ENCODE results near the gene ZSCAN29.

Gene ZSCAN29

GRCh38 chr15:43346305-43346704 is 24.5 kb downstream of the ZSCAN29 start:
- DNase-seq, result peak; percentile 12

- DNase-seq, result no peak
Measured at GRCh38 chr15:43330780-43331087, 40.1 kb downstream of the ZSCAN29 start.

GRCh38 chr15:43329960-43330779 is 40.7 kb downstream of the ZSCAN29 start, which contains the start of gene LCMT2:
Gene LCMT2, minus strand, starts transcription at chr15:43330573. Its CDS starts 84 bp downstream, at chr15:43330489.
- peak; percentile 93 for DNase-seq

GRCh38 chr15:43329217-43329959 is 41.5 kb downstream of the ZSCAN29 start:
- DNase-seq, result peak; percentile 36

- DNase-seq, result no peak
Measured at GRCh38 chr15:43325039-43325684, 45.7 kb downstream of the ZSCAN29 start.

DNA sequence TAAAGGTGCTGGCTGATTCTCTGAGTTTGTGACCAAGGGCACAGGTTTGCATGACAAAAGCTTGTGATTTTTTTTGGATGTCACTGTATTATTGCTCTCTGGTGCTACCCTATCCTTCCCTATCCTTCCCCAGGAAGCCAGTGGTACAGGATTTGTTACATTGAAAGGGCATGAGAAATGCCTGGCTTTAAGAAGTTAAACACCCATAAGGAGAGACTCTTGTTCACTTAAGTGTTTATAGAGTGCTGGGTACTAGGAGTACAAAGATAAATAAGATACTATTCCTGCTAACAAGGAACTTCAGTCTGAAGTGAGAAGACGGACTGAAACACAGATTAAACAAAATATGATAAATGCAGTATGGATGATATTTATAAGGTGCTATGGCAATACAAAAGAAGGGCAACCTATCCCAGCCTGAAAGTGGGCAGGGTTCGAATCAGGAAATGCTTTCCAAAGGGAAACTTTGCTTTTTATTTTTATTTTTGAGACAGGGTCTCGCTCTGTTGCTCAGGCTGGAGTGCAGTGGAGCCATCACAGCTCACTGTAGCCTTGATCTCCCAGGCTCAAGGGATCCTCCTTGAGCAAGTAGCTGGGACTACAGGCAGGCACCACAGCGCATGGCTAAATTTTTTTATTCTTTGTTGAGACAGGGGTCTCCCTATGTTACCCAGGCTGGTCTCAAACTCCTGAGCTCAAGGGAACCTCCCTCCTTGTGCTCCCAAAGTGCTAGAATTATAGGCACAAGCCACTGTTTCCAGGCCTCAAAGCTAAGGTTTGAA is 51.7 kb downstream of the ZSCAN29 start:
- no peak for DNase-seq

- DNase-seq, result no peak
Measured at GRCh38 chr15:43317566-43318184, 53.2 kb downstream of the ZSCAN29 start.

- DNase-seq, result no peak
Measured at GRCh38 chr15:43316971-43317346, 53.9 kb downstream of the ZSCAN29 start.

- DNase-seq, result no peak
Measured at GRCh38 chr15:43316016-43316970, 54.5 kb downstream of the ZSCAN29 start.

DNA sequence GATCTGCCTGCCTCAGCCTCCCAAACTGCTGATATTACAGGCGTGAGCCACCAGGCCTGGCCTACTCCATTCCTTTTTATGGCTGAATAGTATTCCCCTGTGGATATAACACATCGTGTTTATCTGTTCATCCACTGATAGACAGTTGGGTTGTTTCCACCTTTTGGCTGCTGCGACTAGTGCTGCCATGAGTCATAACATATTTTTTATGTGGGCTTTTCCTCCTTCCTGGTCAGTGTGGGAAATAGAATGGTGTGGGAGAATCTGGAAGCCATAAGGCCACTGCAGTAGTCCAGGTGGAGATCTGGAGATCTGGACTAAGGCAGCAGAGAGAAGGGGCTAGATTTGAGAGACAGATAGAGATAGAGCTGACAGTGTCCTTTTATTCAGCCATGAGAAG is 56.7 kb downstream of the ZSCAN29 start:
- no peak for DNase-seq

DNA sequence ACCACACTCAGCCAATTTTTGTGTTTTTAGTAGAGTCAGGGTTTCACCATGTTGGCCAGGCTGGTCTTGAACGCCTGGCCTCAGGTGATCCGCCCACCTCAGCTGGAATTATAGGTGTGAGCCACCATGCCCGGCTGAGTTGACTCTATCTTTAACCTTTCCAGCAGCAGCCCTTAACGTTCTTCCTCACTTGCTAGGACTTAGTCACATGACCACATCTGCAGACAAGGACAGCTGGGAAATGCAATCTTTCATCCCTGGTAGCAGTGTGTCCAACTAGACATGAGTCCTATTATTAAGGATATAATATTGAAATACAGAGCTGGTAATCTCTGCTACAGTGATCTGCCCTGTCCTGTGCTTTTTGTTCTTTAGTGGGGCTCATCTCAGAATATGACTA is 58.5 kb downstream of the ZSCAN29 start:
- no peak for DNase-seq

Data from CD4-positive, alpha-beta T cell treated with Interleukin-17A for 4 hours (primary cell).